ENCODE data around the gene DOCK3.

Gene DOCK3

GRCh38 chr3:51271172-51271571 lies 596.4 kb downstream of the DOCK3 start:
- Histone ChIP-seq H3K9ac (ENCODE audit: low read length) (no peak overlapping the region), H3K4me1 (ENCODE audit: low read length) (no peaks in the 10 kb centered on the region), H3F3A (ENCODE audit: insufficient read depth, low read length) (no peaks in the 10 kb centered on the region), H3K4me3 (ENCODE audit: low read length) (no peak overlapping the region), H3K9me2 (replicated peaks; ENCODE audit: insufficient read depth, low read length) (no peaks in the 10 kb centered on the region), H3K79me2 (ENCODE audit: low read length) (no peaks in the 10 kb centered on the region), H3K27me3 (replicated peaks; ENCODE audit: insufficient read depth, low read length) (no peaks in the 10 kb centered on the region), H3K4me2 (ENCODE audit: low read depth, low read length) (no peak overlapping the region), H3K36me3 (replicated peaks; ENCODE audit: insufficient read depth, low read length) (no peaks in the 10 kb centered on the region), H3K27ac (ENCODE audit: low read length) (no peak overlapping the region), H3K9me3 (replicated peaks; ENCODE audit: insufficient read depth, low read length) (no peaks in the 10 kb centered on the region), H2AFZ (ENCODE audit: low read length) (no peak overlapping the region), H4K20me1 (ENCODE audit: insufficient read depth, low read length) (no peaks in the 10 kb centered on the region)
- DNase-seq = no peak
- TF ChIP-seq EZH2phosphoT487 (IDR thresholded peaks at IDR 0.05; ENCODE audit: low read length) = no peak

- TF ChIP-seq EZH2phosphoT487 (IDR thresholded peaks at IDR 0.05; ENCODE audit: low read length) (no peak), CTCF (IDR thresholded peaks at IDR 0.05; ENCODE audit: low read length) (no peak), EZH2 (optimal IDR thresholded peaks at IDR 0.05; ENCODE audit: low read depth, low read length) (no peak)
- no peak for DNase-seq
- H3K36me3 ChIP-seq (replicated peaks; ENCODE audit: insufficient read depth, low read length) = no peaks in the 10 kb centered on the region
- no peaks in the 10 kb centered on the region for H3K9me3 ChIP-seq (replicated peaks; ENCODE audit: insufficient read depth, low read length)
- no peak overlapping the region for H3K4me2 ChIP-seq (ENCODE audit: low read depth, low read length)
- H3F3A ChIP-seq (ENCODE audit: insufficient read depth, low read length) = no peaks in the 10 kb centered on the region
- H3K4me3 ChIP-seq (ENCODE audit: low read length) = no peak overlapping the region
- H3K9me2 ChIP-seq (replicated peaks; ENCODE audit: insufficient read depth, low read length) = no peaks in the 10 kb centered on the region
- H3K79me2 ChIP-seq (ENCODE audit: low read length) = no peaks in the 10 kb centered on the region
- H4K20me1 ChIP-seq (ENCODE audit: insufficient read depth, low read length) = no peaks in the 10 kb centered on the region
- no peak overlapping the region for H2AFZ ChIP-seq (ENCODE audit: low read length)
- H3K27me3 ChIP-seq (replicated peaks; ENCODE audit: insufficient read depth, low read length) = no peaks in the 10 kb centered on the region
- no peaks in the 10 kb centered on the region for H3K4me1 ChIP-seq (ENCODE audit: low read length)
- H3K9ac ChIP-seq (ENCODE audit: low read length) = no peak overlapping the region
- H3K27ac ChIP-seq (ENCODE audit: low read length) = no peak overlapping the region
Observed at GRCh38 chr3:51274052-51274451, 599.3 kb downstream of the DOCK3 start.

- Histone ChIP-seq H3K9me2 (replicated peaks; ENCODE audit: insufficient read depth, low read length) (no peaks in the 10 kb centered on the region), H3K4me1 (ENCODE audit: low read length) (no peaks in the 10 kb centered on the region), H3K27ac (ENCODE audit: low read length) (no peak overlapping the region), H3K79me2 (ENCODE audit: low read length) (no peaks in the 10 kb centered on the region), H3K36me3 (replicated peaks; ENCODE audit: insufficient read depth, low read length) (no peaks in the 10 kb centered on the region), H2AFZ (ENCODE audit: low read length) (no peak overlapping the region), H3K9ac (ENCODE audit: low read length) (no peak overlapping the region), H4K20me1 (ENCODE audit: insufficient read depth, low read length) (no peaks in the 10 kb centered on the region), H3K27me3 (replicated peaks; ENCODE audit: insufficient read depth, low read length) (no peaks in the 10 kb centered on the region), H3K9me3 (replicated peaks; ENCODE audit: insufficient read depth, low read length) (no peaks in the 10 kb centered on the region), H3K4me3 (ENCODE audit: low read length) (no peak overlapping the region), H3F3A (ENCODE audit: insufficient read depth, low read length) (no peaks in the 10 kb centered on the region), H3K4me2 (ENCODE audit: low read depth, low read length) (no peak overlapping the region)
- DNase-seq = no peak
- TF ChIP-seq EZH2 (optimal IDR thresholded peaks at IDR 0.05; ENCODE audit: low read depth, low read length) = no peak
- TF ChIP-seq EZH2phosphoT487 (IDR thresholded peaks at IDR 0.05; ENCODE audit: low read length) = no peak
- TF ChIP-seq CTCF (IDR thresholded peaks at IDR 0.05; ENCODE audit: low read length) = no peak
Observed at GRCh38 chr3:51275111-51275805, 600.5 kb downstream of the DOCK3 start.

GRCh38 chr3:51276046-51276445 lies 601.3 kb downstream of the DOCK3 start:
- H4K20me1 ChIP-seq (ENCODE audit: insufficient read depth, low read length) = no peaks in the 10 kb centered on the region
- H3K36me3 ChIP-seq (replicated peaks; ENCODE audit: insufficient read depth, low read length) = no peaks in the 10 kb centered on the region
- DNase-seq = no peak
- H3K79me2 ChIP-seq (ENCODE audit: low read length) = no peaks in the 10 kb centered on the region
- no peak overlapping the region for H2AFZ ChIP-seq (ENCODE audit: low read length)
- no peak overlapping the region for H3K4me3 ChIP-seq (ENCODE audit: low read length)
- H3K9me2 ChIP-seq (replicated peaks; ENCODE audit: insufficient read depth, low read length) = no peaks in the 10 kb centered on the region
- H3K27ac ChIP-seq (ENCODE audit: low read length) = no peak overlapping the region
- H3F3A ChIP-seq (ENCODE audit: insufficient read depth, low read length) = no peaks in the 10 kb centered on the region
- H3K27me3 ChIP-seq (replicated peaks; ENCODE audit: insufficient read depth, low read length) = no peaks in the 10 kb centered on the region
- no peak overlapping the region for H3K4me2 ChIP-seq (ENCODE audit: low read depth, low read length)
- no peak overlapping the region for H3K9ac ChIP-seq (ENCODE audit: low read length)
- no peaks in the 10 kb centered on the region for H3K9me3 ChIP-seq (replicated peaks; ENCODE audit: insufficient read depth, low read length)
- no peaks in the 10 kb centered on the region for H3K4me1 ChIP-seq (ENCODE audit: low read length)
- TF ChIP-seq EZH2 (optimal IDR thresholded peaks at IDR 0.05; ENCODE audit: low read depth, low read length) = no peak
